ENCODE measurements around the gene PLK1.
"Not testable (repeated sequence)": the region's sequence is repeated elsewhere in the genome, so short reads cannot be mapped to it uniquely, and the experiment has no call there.

The PLK1 gene

GRCh38 chr16:23678430-23679273 lies at the start of gene PLK1:
Gene PLK1, plus strand, starts transcription at chr16:23678889. Its CDS starts 44 bp downstream, at chr16:23678933.
- in situ Hi-C loops (cut with MboI; ENCODE audit: low sequenced_read_pairs): no loop called here

DNA sequence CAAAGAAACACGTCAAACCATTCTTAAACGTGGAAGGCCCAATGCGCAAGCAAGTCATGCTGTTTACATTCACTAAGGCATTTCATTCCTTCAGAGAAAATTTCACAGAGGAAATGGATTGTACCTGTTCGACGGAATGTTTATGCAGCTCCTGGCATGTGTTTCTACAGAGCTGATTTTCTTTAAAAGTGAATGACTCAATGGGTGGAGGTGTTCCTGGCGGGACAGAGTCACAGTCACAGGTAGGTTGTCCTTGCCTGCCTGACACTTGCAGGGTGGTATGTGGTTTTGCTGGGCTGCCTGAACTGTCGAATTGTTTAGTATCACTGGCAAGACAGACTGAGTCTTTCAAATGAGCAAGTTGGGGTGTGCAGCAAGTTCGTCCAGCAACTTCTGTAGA lies 49.2 kb upstream of the PLK1 start:
- in situ Hi-C loops (cut with MboI; ENCODE audit: low sequenced_read_pairs): no loop called here

DNA sequence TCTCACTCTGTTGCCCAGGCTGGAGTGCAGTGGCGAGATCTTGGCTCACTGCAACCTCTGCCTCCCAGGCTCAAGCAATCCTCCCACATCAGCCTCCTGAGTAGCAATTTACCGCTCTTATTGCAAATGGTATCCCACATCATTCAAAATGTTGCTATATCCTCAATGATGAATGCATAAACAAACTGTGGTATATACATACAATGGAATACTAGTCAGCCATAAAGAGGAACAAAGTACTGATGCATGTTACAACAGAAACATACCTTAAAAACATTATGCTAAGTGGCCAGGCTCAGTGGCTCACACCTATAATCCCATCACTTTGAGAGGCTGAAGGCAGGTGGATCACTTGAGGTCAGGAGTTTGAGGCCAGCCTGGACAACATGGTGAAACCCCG lies 46.8 kb upstream of the PLK1 start:
- in situ Hi-C loops (cut with MboI; ENCODE audit: low sequenced_read_pairs): not testable (repeated sequence)

- in situ Hi-C loops (cut with MboI; ENCODE audit: low sequenced_read_pairs): no loop called here
Observed at GRCh38 chr16:23634461-23635036, 44.1 kb upstream of the PLK1 start.

DNA sequence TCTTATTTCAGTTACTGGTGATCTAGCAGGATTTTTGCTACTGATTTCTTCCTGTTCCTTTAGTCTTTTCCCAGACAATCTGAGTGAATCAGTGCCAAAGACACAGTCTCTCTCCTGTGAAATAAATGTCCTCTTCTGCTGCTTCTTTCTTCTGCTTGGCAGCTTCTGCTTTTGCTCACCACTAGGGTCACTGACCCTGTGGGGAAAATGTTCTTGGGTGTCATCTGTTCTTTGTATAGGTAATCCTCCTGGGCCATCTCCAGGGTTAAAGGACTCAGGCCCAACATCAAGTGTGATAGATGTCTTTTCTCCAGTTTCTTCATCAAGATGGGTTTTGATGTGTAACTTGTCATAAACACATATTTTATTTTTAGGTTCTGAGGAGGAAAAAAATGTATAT lies 42.7 kb upstream of the PLK1 start:
- in situ Hi-C loops (cut with MboI; ENCODE audit: low sequenced_read_pairs): no loop called here

GRCh38 chr16:23640615-23640930 lies 38.1 kb upstream of the PLK1 start:
- in situ Hi-C loops (cut with MboI; ENCODE audit: low sequenced_read_pairs): no loop called here

- in situ Hi-C loops (cut with MboI; ENCODE audit: low sequenced_read_pairs): no loop called here
Observed at GRCh38 chr16:23640931-23641765, 37.5 kb upstream of the PLK1 start, which contains the start of the genes DCTN5 and PALB2. Gene DCTN5, plus strand, starts transcription at chr16:23641466. Its CDS starts 77 bp downstream, at chr16:23641543. Gene PALB2, minus strand, starts transcription at chr16:23641310. Its CDS starts 153 bp downstream, at chr16:23641157.

- in situ Hi-C loops (cut with MboI; ENCODE audit: low sequenced_read_pairs): no loop called here
Observed at GRCh38 chr16:23642246-23642774, 36.4 kb upstream of the PLK1 start.

DNA sequence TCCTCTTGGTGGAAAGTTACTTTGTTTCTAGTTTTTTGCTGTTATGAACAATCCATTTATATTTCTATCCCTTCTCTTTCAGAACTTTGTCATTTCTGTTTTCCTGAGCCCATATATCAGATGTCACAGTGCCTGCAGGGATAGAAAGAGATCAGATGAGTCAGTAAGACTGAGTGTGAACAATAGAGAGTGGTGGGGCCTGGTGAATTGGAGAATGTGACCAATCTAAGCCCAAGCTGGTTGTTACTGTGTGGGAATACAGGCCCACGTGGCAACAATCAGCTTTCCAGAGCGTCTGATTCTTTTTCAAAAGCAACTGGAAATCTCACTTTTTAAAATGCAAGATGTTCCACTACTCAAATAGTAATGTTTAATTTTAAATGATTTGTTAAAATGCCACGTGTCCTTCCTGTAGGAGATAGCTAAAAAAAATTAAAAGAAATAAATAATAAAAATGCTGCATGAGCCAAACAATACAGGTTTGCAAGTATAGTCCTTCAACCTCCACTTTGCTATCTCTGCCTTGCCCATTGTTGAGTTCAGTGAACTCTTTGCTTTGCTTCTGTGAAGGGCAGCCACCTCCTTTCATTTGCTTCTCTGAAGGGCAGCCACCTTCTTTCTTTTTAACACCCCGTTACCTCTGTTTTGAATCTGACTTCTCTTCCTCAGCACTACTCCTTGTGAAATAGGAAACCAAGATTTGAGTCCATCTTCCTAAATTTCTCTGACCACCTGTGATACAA lies 27.8 kb upstream of the PLK1 start:
- in situ Hi-C loops (cut with MboI; ENCODE audit: low sequenced_read_pairs): no loop called here

- in situ Hi-C loops (cut with MboI; ENCODE audit: low sequenced_read_pairs): no loop called here
Observed at GRCh38 chr16:23651943-23652468, 26.7 kb upstream of the PLK1 start.

DNA sequence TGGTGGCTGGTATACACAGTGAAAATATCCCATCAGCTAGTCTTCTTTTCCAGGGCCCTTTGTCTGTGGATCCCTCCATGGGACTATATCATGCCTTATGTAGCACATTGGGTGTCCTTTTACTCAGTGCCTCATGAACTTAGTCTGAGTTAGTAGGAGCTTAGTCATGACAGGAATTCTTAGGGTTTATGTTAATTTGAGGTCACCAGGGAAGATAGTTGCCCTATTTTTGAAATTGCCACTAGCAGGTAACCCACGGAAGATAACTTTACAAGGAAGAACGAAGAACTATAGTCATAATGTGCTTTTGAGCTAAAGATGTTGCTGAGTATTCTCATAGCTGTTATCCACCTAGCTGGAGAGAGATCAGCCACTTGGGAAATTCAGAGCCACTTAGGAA lies 14.8 kb upstream of the PLK1 start:
- in situ Hi-C loops (cut with MboI; ENCODE audit: low sequenced_read_pairs): no loop called here

DNA sequence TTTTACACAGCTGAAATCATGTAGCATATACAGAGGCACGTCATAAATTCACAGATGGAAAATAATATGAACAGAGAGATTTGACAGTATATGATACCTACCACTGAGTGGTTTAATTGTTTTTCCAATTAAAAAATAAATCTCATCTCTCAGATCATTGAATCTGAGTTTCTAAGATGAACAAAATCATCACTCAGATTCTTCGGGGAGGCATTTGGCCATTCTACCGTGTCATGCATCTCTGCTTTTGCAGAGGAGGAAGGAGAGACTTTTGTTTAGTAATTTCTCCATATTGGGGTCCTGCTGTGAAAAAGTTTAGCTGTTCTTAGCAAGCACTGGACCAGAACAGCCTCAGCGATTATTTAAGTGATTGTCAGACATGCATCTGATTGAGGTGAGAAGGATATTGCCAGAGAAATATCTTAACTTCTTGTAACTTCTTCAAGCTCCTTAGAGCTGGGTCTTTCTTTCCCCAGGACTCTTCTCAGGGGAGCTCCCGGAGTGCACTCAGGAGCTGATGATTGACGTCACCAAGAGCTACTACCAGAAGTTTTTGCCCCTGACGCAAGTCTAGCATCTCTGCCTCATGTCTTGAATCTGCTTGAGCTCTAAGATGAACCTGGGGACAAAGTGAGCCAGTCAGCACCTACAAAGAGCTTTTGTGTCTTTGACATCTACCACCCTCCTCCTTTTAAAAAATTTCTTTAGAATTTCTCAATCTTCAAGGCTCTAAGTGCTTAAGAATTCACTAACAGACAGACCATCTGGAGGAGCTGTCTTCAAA lies 11.9 kb upstream of the PLK1 start:
- in situ Hi-C loops (cut with MboI; ENCODE audit: low sequenced_read_pairs): no loop called here

DNA sequence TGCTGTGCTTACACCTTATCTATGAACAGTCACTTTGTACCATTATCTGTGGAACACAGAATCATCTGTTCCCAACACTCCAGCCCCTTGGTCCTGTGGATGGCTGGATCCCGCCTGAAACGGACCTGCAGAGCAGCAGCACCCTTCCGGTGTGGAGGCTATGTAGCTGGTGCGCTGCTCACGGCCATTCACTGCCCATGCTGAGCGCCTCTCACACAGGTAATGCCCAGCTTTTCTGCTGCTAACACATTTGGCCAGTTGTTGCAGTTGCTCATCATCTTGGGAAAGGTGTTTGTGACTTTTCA lies 11.4 kb upstream of the PLK1 start:
- in situ Hi-C loops (cut with MboI; ENCODE audit: low sequenced_read_pairs): no loop called here

DNA sequence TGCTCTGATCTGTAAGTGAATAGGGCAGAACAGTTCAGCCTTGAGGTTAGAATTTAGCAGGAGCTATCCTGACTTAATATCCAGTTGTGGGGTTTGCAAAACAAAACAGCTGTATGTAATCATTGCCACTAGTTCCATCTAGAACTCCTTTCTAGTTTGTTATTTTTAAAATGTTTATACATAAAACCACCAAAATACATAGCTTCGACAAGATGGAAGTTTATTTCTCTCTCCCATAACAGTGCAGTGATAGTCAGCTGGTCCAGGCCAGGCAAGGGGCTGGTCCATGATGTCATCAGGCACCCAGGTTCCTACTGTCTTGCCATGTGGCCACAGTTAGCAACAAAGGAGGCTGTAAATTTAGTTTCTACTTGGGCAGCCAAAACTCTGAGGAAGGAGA lies 10.5 kb upstream of the PLK1 start:
- in situ Hi-C loops (cut with MboI; ENCODE audit: low sequenced_read_pairs): no loop called here

DNA sequence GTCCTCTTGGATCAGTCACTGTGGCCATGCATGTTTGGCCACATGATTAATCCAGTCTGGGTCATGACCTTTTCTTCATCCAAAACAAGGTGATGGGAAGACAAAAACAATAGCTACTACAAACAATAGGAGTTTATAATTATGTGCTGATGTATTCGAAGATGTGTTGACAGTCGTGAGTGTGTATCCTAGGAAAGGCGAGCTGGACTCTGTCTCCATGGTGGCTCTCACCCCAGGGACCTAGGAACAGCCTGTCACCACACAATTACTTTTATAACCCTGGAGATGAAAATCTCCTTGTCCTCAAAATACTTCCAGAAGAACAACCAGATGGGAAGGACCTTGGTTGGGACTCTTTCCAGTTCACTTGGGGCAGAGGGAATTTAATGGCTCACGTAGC lies 9.8 kb upstream of the PLK1 start:
- in situ Hi-C loops (cut with MboI; ENCODE audit: low sequenced_read_pairs): no loop called here

- in situ Hi-C loops (cut with MboI; ENCODE audit: low sequenced_read_pairs): no loop called here
Observed at GRCh38 chr16:23670137-23670776, 8.4 kb upstream of the PLK1 start.

GRCh38 chr16:23673971-23674614 lies 4.6 kb upstream of the PLK1 start:
- in situ Hi-C loops (cut with MboI; ENCODE audit: low sequenced_read_pairs): no loop called here

DNA sequence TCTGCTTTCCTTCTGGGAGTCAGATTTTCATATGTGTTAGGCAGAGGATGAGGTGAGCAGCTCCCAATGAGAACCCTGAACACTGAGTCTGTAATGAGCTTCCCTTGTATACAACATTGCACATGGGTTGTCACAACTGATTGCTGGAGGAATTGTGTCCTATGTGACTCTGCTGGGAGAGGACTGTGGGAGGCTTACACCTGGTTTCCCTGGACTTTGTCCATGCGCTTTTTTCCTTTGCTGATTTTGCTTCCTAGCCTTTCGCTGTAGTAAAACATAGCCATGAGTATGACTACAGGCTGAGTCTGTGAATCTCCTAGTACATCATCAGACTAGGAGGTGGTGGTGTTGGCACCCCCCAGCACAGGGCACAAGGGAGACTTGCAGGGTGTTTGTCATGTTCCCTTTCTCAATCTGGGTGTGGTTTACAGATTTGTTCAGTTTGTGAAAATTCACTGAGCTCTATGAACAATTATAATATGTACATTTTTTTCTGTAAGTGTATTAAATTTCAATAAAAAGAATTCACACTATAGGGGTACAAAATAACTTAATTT lies 1.7 kb upstream of the PLK1 start:
- in situ Hi-C loops (cut with MboI; ENCODE audit: low sequenced_read_pairs): no loop called here

Measured in HL-60/S4 (cell line).